Mononuclear cell (primary cell): ENCODE data around the gene BABAM1. TPM values are rescaled to one million over a fixed set of nuclear protein-coding genes. Genes with fewer than 3 reads are reported as not detected.

Experiments used
- H3K27me3 ChIP-seq: 2 replicates; pipeline ENCODE4 v1.6.0; 2011; ENCODE audit warnings: low read length, control low read depth; ENCODE audit not compliant: insufficient read depth
- H3K4me1 ChIP-seq: 2 replicates; pipeline ENCODE4 v1.5.1; 2011; ENCODE audit warnings: mild to moderate bottlenecking, low read length, control low read depth; ENCODE audit not compliant: insufficient read depth
- H3K4me3 ChIP-seq: 2 replicates; pipeline ENCODE4 v1.5.1; 2011; ENCODE audit warnings: mild to moderate bottlenecking, low read length, moderate library complexity
- H3K9me3 ChIP-seq: 2 replicates; pipeline ENCODE4 v1.5.1; 2011; ENCODE audit warnings: low read depth, mild to moderate bottlenecking, control low read depth, low read length
- total RNA-seq: library from RNA; depleted of rRNA; stranded (reverse); fragments of >200 nt; gene quantifications from one replicate; pipeline ENCODE4 v1.2.3, GENCODE V29; 2012

BABAM1 gene
- total RNA-seq, 1 donor: 27.3 TPM

DNA sequence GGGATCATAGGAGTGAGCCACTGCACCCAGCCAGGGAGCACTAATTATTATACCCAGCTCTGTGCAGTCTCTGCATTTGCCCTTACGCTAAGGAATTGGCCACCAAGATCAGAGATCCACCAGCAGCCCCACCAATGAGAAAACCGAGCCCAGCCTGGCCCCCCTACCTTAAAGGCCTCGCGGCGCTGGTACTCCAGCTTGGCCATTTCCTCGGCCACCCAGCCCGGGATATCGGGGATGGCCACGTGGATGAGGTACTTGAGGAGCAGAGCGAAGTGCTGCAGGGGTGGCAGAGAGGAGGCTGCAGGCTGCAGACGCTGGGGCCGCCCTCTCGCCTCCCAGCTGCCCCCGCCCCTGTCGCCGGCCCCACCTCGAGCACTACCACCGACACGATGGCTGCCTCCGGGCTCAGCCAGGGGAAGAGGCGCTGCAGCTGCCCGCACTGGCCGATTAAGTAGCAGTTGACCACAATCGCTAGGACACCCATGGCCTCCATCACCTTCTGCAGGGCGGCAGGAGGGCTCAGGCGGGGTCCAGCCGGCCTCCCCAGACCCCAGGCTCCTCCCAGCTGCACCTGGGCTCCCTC is 59.9 kb downstream of the BABAM1 start:
- Histone ChIP-seq H3K4me3 (no peak overlapping the region), H3K9me3 (no peaks in the 10 kb centered on the region), H3K4me1 (peaks cover 11% of the 10 kb centered on the region), H3K27me3 (peaks cover 14% of the 10 kb centered on the region)

DNA sequence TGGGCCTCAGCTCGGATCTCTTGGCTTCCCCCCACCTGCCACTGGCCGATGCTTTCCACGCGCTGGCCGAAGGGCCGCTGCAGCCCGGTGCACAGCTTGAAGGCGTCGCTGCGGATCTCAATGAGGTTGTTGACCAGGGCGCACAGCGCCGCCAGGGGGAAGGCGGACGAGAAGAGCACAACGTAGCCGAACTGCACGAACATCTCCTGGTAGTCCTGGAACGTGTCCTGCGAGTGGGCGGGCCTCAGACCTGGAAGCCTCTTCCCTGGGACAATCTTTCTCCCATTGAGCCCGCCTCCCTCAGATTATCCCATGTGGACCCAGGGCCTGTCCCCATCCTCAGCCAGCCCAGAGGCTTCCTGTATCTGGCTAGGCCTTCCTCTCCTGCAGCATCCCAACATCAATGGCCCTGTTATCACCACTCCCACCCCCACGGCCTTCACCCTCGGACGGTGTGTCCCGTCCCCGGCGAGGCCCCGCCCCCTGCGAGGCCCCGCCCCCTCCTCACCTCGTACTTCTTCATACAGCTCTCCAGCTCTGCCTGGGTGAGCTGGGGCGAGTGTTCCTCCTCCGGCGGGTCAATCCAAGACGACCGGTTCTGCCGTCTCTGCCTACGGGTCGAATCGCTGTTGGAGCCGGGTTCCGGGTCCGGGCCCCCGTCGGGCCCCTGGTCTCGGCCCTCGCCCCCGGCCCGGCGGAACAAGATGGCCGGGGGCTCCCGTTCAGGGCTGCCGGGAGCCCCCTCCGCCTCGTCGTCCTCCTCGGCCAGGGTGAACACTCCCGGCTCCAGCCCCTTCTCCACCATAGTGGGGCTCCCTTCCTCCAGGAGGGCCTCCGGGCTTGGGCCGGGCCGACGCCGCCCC is 60.6 kb downstream of the BABAM1 start:
- peaks cover 14% of the 10 kb centered on the region for H3K27me3 ChIP-seq
- H3K4me1 ChIP-seq: peaks cover 11% of the 10 kb centered on the region
- H3K9me3 ChIP-seq: no peaks in the 10 kb centered on the region
- H3K4me3 ChIP-seq: peak overlapping the region; percentile 45

Other genes starting within 250 kb of the BABAM1 start
- 4.0 TPM for gene CPAMD8, start 240.6 kb upstream of the BABAM1 start, total RNA-seq
- 9.3 TPM for gene HAUS8, start 192.0 kb upstream of the BABAM1 start, total RNA-seq
- gene MYO9B, start 191.7 kb upstream of the BABAM1 start, total RNA-seq: 197 TPM
- gene USE1, start 52.1 kb upstream of the BABAM1 start, total RNA-seq: 8.6 TPM
- 2.1 TPM for gene OCEL1, start 41.2 kb upstream of the BABAM1 start, total RNA-seq
- gene NR2F6, start 21.5 kb upstream of the BABAM1 start, total RNA-seq: 2.1 TPM
- under 0.01 TPM for gene USHBP1, start 2.7 kb upstream of the BABAM1 start, total RNA-seq
- 0.94 TPM for gene ANKLE1, start 14.5 kb downstream of the BABAM1 start, total RNA-seq
- gene ABHD8, start 36.0 kb downstream of the BABAM1 start, total RNA-seq: 4.9 TPM
- 22.8 TPM for gene MRPL34, start 38.4 kb downstream of the BABAM1 start, total RNA-seq
- 13.7 TPM for gene DDA1, start 42.1 kb downstream of the BABAM1 start, total RNA-seq
- 5.5 TPM for gene ANO8, start 67.4 kb downstream of the BABAM1 start, total RNA-seq
- gene GTPBP3, start 70.1 kb downstream of the BABAM1 start, total RNA-seq: 11.3 TPM
- gene PLVAP, start 109.9 kb downstream of the BABAM1 start, total RNA-seq: 0.63 TPM
- gene CCDC194, start 126.8 kb downstream of the BABAM1 start, total RNA-seq: 0.42 TPM
- 25.1 TPM for gene BST2, start 138.2 kb downstream of the BABAM1 start, total RNA-seq
- gene MVB12A, start 152.6 kb downstream of the BABAM1 start, total RNA-seq: 13.1 TPM
- gene TMEM221, start 181.2 kb downstream of the BABAM1 start, total RNA-seq: not detected
- gene NXNL1, start 193.5 kb downstream of the BABAM1 start, total RNA-seq: not detected
- gene SLC27A1, start 203.1 kb downstream of the BABAM1 start, total RNA-seq: 5.8 TPM
- 43.0 TPM for gene PGLS, start 244.2 kb downstream of the BABAM1 start, total RNA-seq